GM10248 (cell line): ENCODE measurements around the gene RAB44.

Experiments
- CTCF ChIA-PET: fragments of 300-600 bp; sonication (Branson Sonifier 250); formaldehyde crosslinking; extraction: SDS; loops from one replicate; lab custom pipeline; 2021; ENCODE audit warnings: antibody characterized with exemption; lab: Yijun Ruan, JAX
- POLR2A ChIA-PET: fragments of 350-650 bp; sonication (Branson Sonifier 250); formaldehyde crosslinking; extraction: SDS; loops from one replicate; lab custom pipeline; 2020; ENCODE audit warnings: antibody characterized with exemption; lab: Yijun Ruan, JAX
- DNase-seq: peaks from one replicate; pipeline ENCODE4 v3.0.0; 2012; ENCODE audit errors: extremely low spot score
- CTCF ChIP-seq: IDR thresholded peaks from 2 replicates; pipeline ENCODE4 v1.5.1; 2012; ENCODE audit warnings: mild to moderate bottlenecking, low read depth; ENCODE audit errors: extremely low read depth, missing control alignments, control extremely low read depth

Gene RAB44

GRCh38 chr6:36662380-36662779, 35.2 kb upstream of the RAB44 start:
- no peak for TF ChIP-seq CTCF
- CTCF ChIA-PET: interaction anchor here (1.1 to 8.8 kb wide), 6 partner anchors 9 to 120 kb away, joined by 3 to 104 read pairs (median 5); partner anchors contain the start of gene CDKN1A
- POLR2A ChIA-PET: interaction anchor here (2.4 to 4.1 kb wide), 2 partner anchors 16 to 18 kb away, joined by 8 to 20 read pairs; partner anchors contain the start of gene CDKN1A
- DNase-seq: no peak

DNA sequence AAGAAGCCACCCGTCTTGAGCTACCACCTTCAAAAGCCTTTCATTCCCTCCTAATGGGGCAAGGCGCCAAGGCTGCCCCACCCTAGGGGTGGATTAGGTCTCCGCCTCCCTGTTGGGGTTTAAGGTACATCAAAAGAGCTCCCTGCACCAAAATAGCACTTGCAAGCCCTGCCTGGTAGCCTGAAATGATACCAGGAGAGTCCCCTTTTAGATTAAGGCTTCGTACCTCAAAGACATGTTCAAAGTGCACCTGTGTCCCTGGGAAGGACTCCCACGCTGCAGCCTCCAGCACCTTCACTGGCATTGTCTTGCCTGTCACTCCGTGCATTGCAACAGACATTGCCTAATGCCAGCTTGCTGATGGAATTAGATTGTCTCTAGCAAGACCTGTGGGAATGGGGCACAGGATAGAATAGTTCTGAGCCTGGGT, 34.8 kb upstream of the RAB44 start:
- no peak for DNase-seq
- TF ChIP-seq CTCF: no peak

GRCh38 chr6:36663504-36664446, 33.9 kb upstream of the RAB44 start:
- CTCF ChIA-PET: interaction anchor here (1.0 to 8.8 kb wide), 8 partner anchors 8 to 101 kb away, joined by 3 to 104 read pairs (median 6); partner anchors contain the start of gene CDKN1A
- DNase-seq: no peak
- TF ChIP-seq CTCF: no peak
- POLR2A ChIA-PET: interaction anchor here (0.6 to 4.1 kb wide), 4 partner anchors 12 to 29 kb away, joined by 3 to 20 read pairs (median 6); partner anchors contain the start of gene CDKN1A

More for the DNA sequence above, 34.8 kb upstream of the RAB44 start:
- ChIA-PET CTCF (interaction anchor here (1.0 to 8.8 kb wide), 8 partner anchors 9 to 120 kb away, joined by 3 to 104 read pairs (median 4); partner anchors contain the start of gene CDKN1A), POLR2A (interaction anchor here (0.6 to 4.1 kb wide), 3 partner anchors 16 to 28 kb away, joined by 3 to 20 read pairs (median 8); partner anchors contain the start of gene CDKN1A)

- ChIA-PET POLR2A (interaction anchor here (4.1 kb wide), 1 partner anchor 13 kb away, joined by 20 read pairs; the partner anchor contains the start of gene CDKN1A), CTCF (interaction anchor here (1.1 to 8.8 kb wide), 6 partner anchors 9 to 94 kb away, joined by 3 to 104 read pairs (median 8); partner anchors contain the start of gene CDKN1A)
- TF ChIP-seq CTCF: no peak
- no peak for DNase-seq
These were observed 32.4 kb upstream of the RAB44 start for GRCh38 chr6:36665180-36665579.

- no peak for TF ChIP-seq CTCF
- CTCF ChIA-PET: interaction anchor here (0.8 to 8.8 kb wide), 14 partner anchors 8 to 93 kb away, joined by 3 to 104 read pairs (median 4); partner anchors contain the start of gene CDKN1A
- no peak for DNase-seq
- POLR2A ChIA-PET: interaction anchor here (0.7 to 6.1 kb wide), 5 partner anchors 10 to 1875 kb away, joined by 3 to 99 read pairs (median 11); partner anchors contain the start of genes BLTP3A and CDKN1A
These were observed 31.3 kb upstream of the RAB44 start for GRCh38 chr6:36666287-36666686.
